Measurements from ENCODE around the gene MPRIP. TPM values are rescaled to one million over a fixed set of nuclear protein-coding genes. Genes with fewer than 3 reads are reported as not detected.
A peak's percentile ranks its signal among the peaks of the same experiment; 100 is the strongest.

Gene MPRIP
- polyA plus RNA-seq, 1 donor from 2014 or later: 47.3 TPM

DNA sequence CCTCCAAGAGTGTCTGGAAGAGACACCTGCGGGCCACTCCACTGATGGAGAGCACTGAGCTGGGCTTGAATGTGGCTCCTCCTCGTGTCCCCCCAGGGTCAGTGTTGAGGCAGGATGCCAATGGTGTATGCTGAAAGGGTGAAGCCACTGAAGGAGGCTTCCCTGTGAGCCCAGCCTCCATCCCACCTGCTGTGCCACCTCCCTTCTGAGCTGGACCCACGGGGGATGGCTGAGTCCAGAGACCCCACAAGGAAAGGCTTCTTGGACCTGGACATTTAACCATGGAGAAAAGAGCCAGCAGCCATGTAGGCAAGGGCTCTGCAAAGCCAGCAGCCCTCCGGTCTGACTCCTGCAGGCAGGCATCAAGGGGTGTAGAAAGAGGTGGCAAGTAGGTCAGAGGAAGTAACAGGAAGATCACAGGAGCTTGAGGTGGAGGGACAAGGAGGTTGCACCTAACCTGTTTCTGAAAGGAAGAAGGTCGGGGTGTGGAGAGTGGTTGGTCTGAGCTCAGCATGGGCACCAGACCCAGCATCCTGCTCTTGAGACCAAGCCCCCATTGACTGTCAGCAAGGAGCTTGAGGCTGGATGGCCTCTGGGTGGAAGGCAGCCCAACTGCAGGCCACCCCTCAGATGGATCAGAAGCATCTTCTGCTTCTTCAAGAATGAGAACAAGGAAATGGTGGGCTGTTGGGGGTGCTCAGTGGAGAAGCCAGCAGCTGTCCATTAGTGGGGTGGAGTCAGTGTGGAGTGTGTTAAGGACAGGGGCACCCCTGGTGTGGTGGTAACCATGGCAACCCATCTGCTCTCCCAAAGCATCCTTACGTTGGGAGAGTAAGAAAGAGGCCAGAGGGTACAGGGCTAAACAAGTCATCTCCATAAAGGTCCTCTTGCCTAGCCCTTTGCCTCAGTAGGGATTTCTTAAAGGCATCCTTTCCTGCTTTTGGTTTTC lies 83.2 kb downstream of the MPRIP start:
- H4K20me1 ChIP-seq (ENCODE audit: insufficient read depth): no peaks in the 10 kb centered on the region
- no peak overlapping the region for H2AFZ ChIP-seq (ENCODE audit: low read depth, low read length)
- H3K27me3 ChIP-seq (ENCODE audit: insufficient read depth, low read depth, low read length): no peaks in the 10 kb centered on the region
- peak overlapping the region; percentile 64 for H3K27ac ChIP-seq (ENCODE audit: low read length)
- H3K9me3 ChIP-seq (ENCODE audit: low read length): no peaks in the 10 kb centered on the region
- H3K79me2 ChIP-seq (replicated peaks; ENCODE audit: insufficient read depth, low read length): peaks cover 14% of the 10 kb centered on the region
- H3K36me3 ChIP-seq (ENCODE audit: insufficient read depth, low read length): no peaks in the 10 kb centered on the region
- no peaks in the 10 kb centered on the region for H3F3A ChIP-seq (ENCODE audit: insufficient read depth, low read length, poor library complexity, severe bottlenecking)
- H3K9ac ChIP-seq (ENCODE audit: low read length): no peak overlapping the region
- H3K9me2 ChIP-seq (ENCODE audit: insufficient read depth, low read length): no peaks in the 10 kb centered on the region
- H3K4me2 ChIP-seq (ENCODE audit: low read length): no peak overlapping the region
- no peak for TF ChIP-seq MXI1 (conservative IDR thresholded peaks at IDR 0.05; ENCODE audit: poor library complexity, severe bottlenecking)
- peak overlapping the region; percentile 35 for H3K4me3 ChIP-seq (ENCODE audit: low read length)

DNA sequence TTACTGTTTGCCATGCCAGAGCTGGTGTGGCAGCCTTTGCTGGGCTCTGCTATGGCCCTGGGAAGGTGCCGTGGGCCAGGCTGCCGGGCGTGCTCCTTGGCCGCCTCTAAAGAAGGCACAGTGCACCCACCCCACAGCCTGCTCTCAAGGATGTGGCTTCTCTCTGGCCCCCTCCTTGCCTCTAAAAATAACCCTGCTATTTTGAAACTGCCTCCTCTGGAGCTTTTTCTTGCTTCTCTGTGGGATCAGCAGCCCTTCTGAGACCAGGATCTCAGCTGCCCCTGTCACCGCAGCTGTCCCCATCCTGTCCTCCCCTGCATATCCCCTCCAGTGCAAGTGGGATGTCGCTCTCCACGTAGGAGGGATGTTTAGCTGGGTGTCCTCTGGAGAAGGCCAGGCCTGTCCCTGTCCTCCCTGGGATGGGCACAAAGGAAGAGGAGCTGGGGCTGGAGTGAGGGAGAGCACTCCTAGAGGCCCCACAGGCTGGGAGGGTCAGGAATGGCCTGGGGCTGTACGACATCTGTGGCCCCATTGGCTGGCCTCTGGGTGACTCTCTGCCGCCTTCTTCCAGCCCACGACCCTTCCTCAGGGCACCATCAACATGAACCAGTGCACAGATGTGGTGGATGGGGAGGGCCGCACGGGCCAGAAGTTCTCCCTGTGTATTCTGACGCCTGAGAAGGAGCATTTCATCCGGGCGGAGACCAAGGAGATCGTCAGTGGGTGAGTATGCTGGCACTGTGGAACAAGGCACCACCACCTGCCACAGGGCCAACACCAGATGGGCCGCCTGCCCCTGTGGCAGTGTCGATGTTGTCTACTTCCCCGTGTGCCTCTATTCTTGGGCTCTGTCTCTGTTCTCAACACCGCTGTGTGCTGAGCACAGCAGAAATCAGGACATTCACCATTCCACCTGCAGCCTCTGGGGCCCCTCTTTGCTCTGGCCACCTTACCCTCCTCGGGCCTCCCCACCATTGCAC lies 84.2 kb downstream of the MPRIP start:
- Histone ChIP-seq H3K27me3 (ENCODE audit: insufficient read depth, low read depth, low read length) (no peaks in the 10 kb centered on the region), H3K36me3 (ENCODE audit: insufficient read depth, low read length) (no peaks in the 10 kb centered on the region), H2AFZ (ENCODE audit: low read depth, low read length) (no peak overlapping the region), H3K9me3 (ENCODE audit: low read length) (no peaks in the 10 kb centered on the region), H3F3A (ENCODE audit: insufficient read depth, low read length, poor library complexity, severe bottlenecking) (no peaks in the 10 kb centered on the region), H3K4me2 (ENCODE audit: low read length) (no peak overlapping the region), H3K4me3 (ENCODE audit: low read length) (peak overlapping the region; percentile 35), H4K20me1 (ENCODE audit: insufficient read depth) (no peaks in the 10 kb centered on the region), H3K79me2 (replicated peaks; ENCODE audit: insufficient read depth, low read length) (peaks cover 14% of the 10 kb centered on the region), H3K27ac (ENCODE audit: low read length) (peak overlapping the region; percentile 64), H3K9me2 (ENCODE audit: insufficient read depth, low read length) (no peaks in the 10 kb centered on the region), H3K9ac (ENCODE audit: low read length) (peak overlapping the region; percentile 16)
- no peak for TF ChIP-seq EZH2 (IDR thresholded peaks at IDR 0.05; ENCODE audit: borderline replicate concordance, insufficient read depth, low read length, poor library complexity, severe bottlenecking)
- TF ChIP-seq, protein P1, sequence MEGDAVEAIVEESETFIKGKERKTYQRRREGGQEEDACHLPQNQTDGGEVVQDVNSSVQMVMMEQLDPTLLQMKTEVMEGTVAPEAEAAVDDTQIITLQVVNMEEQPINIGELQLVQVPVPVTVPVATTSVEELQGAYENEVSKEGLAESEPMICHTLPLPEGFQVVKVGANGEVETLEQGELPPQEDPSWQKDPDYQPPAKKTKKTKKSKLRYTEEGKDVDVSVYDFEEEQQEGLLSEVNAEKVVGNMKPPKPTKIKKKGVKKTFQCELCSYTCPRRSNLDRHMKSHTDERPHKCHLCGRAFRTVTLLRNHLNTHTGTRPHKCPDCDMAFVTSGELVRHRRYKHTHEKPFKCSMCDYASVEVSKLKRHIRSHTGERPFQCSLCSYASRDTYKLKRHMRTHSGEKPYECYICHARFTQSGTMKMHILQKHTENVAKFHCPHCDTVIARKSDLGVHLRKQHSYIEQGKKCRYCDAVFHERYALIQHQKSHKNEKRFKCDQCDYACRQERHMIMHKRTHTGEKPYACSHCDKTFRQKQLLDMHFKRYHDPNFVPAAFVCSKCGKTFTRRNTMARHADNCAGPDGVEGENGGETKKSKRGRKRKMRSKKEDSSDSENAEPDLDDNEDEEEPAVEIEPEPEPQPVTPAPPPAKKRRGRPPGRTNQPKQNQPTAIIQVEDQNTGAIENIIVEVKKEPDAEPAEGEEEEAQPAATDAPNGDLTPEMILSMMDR (IDR thresholded peaks at IDR 0.05; ENCODE audit: poor library complexity, severe bottlenecking): no peak
- TF ChIP-seq MXI1 (conservative IDR thresholded peaks at IDR 0.05; ENCODE audit: poor library complexity, severe bottlenecking): no peak
- no peak for TF ChIP-seq EP300 (conservative IDR thresholded peaks at IDR 0.05; ENCODE audit: poor library complexity, severe bottlenecking)
- TF ChIP-seq, protein P2, sequence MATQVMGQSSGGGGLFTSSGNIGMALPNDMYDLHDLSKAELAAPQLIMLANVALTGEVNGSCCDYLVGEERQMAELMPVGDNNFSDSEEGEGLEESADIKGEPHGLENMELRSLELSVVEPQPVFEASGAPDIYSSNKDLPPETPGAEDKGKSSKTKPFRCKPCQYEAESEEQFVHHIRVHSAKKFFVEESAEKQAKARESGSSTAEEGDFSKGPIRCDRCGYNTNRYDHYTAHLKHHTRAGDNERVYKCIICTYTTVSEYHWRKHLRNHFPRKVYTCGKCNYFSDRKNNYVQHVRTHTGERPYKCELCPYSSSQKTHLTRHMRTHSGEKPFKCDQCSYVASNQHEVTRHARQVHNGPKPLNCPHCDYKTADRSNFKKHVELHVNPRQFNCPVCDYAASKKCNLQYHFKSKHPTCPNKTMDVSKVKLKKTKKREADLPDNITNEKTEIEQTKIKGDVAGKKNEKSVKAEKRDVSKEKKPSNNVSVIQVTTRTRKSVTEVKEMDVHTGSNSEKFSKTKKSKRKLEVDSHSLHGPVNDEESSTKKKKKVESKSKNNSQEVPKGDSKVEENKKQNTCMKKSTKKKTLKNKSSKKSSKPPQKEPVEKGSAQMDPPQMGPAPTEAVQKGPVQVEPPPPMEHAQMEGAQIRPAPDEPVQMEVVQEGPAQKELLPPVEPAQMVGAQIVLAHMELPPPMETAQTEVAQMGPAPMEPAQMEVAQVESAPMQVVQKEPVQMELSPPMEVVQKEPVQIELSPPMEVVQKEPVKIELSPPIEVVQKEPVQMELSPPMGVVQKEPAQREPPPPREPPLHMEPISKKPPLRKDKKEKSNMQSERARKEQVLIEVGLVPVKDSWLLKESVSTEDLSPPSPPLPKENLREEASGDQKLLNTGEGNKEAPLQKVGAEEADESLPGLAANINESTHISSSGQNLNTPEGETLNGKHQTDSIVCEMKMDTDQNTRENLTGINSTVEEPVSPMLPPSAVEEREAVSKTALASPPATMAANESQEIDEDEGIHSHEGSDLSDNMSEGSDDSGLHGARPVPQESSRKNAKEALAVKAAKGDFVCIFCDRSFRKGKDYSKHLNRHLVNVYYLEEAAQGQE (IDR thresholded peaks at IDR 0.05; ENCODE audit: borderline replicate concordance): no peak
- no peak for TF ChIP-seq SMC3 (conservative IDR thresholded peaks at IDR 0.05; ENCODE audit: poor library complexity)
- no peak for TF ChIP-seq RAD21 (conservative IDR thresholded peaks at IDR 0.05)
